ENCODE data around the gene IFNG.

DNA sequence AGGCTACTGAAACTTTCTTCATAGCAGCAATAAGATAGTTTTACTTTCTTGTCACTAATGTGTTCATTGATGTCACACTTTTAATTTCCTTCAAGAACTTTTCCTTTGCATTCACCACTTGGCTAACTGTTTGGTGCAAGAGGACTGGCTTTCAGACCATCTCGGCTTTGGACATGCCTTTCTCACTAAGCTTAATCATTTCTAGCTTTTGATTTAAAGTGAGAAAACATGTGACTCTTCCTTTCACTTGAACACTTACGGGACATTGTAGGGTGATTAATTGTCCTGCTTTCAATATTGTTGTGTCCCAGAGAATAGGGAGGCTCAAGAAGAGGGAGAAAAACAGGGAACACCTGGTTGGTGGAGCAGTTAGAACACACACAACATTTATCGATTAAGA is 41.9 kb downstream of the IFNG start:
- TF ChIP-seq, protein P1, sequence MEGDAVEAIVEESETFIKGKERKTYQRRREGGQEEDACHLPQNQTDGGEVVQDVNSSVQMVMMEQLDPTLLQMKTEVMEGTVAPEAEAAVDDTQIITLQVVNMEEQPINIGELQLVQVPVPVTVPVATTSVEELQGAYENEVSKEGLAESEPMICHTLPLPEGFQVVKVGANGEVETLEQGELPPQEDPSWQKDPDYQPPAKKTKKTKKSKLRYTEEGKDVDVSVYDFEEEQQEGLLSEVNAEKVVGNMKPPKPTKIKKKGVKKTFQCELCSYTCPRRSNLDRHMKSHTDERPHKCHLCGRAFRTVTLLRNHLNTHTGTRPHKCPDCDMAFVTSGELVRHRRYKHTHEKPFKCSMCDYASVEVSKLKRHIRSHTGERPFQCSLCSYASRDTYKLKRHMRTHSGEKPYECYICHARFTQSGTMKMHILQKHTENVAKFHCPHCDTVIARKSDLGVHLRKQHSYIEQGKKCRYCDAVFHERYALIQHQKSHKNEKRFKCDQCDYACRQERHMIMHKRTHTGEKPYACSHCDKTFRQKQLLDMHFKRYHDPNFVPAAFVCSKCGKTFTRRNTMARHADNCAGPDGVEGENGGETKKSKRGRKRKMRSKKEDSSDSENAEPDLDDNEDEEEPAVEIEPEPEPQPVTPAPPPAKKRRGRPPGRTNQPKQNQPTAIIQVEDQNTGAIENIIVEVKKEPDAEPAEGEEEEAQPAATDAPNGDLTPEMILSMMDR (IDR thresholded peaks at IDR 0.05 in 2 of 3, conservative IDR thresholded peaks at IDR 0.05 in 1 of 3; ENCODE audit: borderline replicate concordance in 1 of 3, insufficient read depth in 1 of 3, low read depth in 2 of 3, low read length in 2 of 3), result no peak
- no peak for TF ChIP-seq CEBPB (IDR thresholded peaks at IDR 0.05; ENCODE audit: low read depth)
- TF ChIP-seq TCF7L2 (IDR thresholded peaks at IDR 0.05; ENCODE audit: borderline replicate concordance, extremely low read depth, insufficient read depth, insufficient read length), result no peak
- TF ChIP-seq POLR2AphosphoS5 (IDR thresholded peaks at IDR 0.05; ENCODE audit: low read depth, low read length), result no peak
- no peak for TF ChIP-seq YY1 (IDR thresholded peaks at IDR 0.05; ENCODE audit: extremely low read depth, insufficient replicate concordance, low read depth, low read length)
